ENCODE data around the gene DBN1. TPM values are rescaled to one million over a fixed set of nuclear protein-coding genes. Genes with fewer than 3 reads are reported as not detected.

The DBN1 gene
- polyA plus RNA-seq, 1 of the 3 experiments (the other 2 are of a cell fraction) = 244 TPM

DNA sequence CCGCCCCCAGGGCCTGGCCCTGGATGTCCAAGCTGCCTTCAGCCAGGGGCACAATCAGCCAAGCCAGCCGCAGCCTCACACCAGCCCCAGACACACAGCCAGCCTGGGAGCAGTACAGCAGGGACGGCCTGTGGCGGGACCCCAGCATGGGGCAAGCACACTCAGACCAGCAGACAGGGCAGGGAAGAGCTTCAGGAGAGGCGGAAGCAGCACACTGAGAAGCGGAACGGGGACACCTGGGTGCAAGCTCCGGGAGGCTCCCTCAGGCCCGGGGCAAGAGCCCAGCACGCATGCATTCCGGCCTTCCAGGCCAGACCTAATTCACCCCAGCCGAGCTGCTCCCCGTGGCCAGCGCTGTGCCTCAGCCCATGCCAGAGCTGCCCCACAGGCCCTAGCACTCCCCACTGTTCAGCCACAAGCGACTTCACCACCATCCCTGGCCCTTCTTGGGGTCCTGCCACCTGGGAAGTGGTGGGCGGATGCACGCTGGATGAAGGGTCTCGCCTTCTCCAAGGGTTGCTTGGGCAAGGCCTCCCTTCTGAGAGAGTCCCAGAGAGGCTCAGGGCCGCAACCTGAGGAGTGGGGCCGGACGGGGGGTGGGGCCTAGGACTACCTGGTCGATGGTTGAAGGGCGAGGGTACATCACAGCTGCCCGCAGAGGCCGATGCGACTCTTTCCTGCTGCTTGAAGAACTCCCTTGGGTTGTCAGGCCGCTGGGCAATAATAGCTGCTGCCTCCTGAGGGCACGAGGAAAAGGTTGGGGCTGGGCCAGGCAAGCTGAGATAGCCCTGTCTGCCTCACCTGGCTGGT, 13.4 kb downstream of the DBN1 start:
- no peak overlapping the region for H3K4me3 ChIP-seq (ENCODE audit: low read depth in 2 of 2, low read length in 1 of 2)
- H3K9me3 ChIP-seq = no peaks in the 10 kb centered on the region
- TF ChIP-seq, protein P1, sequence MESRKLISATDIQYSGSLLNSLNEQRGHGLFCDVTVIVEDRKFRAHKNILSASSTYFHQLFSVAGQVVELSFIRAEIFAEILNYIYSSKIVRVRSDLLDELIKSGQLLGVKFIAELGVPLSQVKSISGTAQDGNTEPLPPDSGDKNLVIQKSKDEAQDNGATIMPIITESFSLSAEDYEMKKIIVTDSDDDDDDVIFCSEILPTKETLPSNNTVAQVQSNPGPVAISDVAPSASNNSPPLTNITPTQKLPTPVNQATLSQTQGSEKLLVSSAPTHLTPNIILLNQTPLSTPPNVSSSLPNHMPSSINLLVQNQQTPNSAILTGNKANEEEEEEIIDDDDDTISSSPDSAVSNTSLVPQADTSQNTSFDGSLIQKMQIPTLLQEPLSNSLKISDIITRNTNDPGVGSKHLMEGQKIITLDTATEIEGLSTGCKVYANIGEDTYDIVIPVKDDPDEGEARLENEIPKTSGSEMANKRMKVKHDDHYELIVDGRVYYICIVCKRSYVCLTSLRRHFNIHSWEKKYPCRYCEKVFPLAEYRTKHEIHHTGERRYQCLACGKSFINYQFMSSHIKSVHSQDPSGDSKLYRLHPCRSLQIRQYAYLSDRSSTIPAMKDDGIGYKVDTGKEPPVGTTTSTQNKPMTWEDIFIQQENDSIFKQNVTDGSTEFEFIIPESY (IDR thresholded peaks at IDR 0.05; ENCODE audit: borderline replicate concordance, low read depth) = no peak
- TF ChIP-seq NFIC (IDR thresholded peaks at IDR 0.05; ENCODE audit: borderline replicate concordance) (no peak), EP300 (IDR thresholded peaks at IDR 0.05; ENCODE audit: borderline replicate concordance in 1 of 2, low read depth in 1 of 2, low read length in 1 of 2) (no peak), MXI1 (IDR thresholded peaks at IDR 0.05; ENCODE audit: low read depth, low read length) (no peak), SIN3A (IDR thresholded peaks at IDR 0.05; ENCODE audit: borderline replicate concordance, low read depth, low read length) (no peak), MEF2A (IDR thresholded peaks at IDR 0.05; ENCODE audit: borderline replicate concordance, low read depth) (no peak), NRF1 (IDR thresholded peaks at IDR 0.05; ENCODE audit: low read depth, low read length) (no peak), YY1 (IDR thresholded peaks at IDR 0.05; ENCODE audit: low read depth) (no peak), TCF12 (IDR thresholded peaks at IDR 0.05) (no peak)
- TF ChIP-seq, protein P2, sequence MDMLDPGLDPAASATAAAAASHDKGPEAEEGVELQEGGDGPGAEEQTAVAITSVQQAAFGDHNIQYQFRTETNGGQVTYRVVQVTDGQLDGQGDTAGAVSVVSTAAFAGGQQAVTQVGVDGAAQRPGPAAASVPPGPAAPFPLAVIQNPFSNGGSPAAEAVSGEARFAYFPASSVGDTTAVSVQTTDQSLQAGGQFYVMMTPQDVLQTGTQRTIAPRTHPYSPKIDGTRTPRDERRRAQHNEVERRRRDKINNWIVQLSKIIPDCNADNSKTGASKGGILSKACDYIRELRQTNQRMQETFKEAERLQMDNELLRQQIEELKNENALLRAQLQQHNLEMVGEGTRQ (IDR thresholded peaks at IDR 0.05; ENCODE audit: borderline replicate concordance, low read depth, low read length) = no peak
- TF ChIP-seq, protein P3, sequence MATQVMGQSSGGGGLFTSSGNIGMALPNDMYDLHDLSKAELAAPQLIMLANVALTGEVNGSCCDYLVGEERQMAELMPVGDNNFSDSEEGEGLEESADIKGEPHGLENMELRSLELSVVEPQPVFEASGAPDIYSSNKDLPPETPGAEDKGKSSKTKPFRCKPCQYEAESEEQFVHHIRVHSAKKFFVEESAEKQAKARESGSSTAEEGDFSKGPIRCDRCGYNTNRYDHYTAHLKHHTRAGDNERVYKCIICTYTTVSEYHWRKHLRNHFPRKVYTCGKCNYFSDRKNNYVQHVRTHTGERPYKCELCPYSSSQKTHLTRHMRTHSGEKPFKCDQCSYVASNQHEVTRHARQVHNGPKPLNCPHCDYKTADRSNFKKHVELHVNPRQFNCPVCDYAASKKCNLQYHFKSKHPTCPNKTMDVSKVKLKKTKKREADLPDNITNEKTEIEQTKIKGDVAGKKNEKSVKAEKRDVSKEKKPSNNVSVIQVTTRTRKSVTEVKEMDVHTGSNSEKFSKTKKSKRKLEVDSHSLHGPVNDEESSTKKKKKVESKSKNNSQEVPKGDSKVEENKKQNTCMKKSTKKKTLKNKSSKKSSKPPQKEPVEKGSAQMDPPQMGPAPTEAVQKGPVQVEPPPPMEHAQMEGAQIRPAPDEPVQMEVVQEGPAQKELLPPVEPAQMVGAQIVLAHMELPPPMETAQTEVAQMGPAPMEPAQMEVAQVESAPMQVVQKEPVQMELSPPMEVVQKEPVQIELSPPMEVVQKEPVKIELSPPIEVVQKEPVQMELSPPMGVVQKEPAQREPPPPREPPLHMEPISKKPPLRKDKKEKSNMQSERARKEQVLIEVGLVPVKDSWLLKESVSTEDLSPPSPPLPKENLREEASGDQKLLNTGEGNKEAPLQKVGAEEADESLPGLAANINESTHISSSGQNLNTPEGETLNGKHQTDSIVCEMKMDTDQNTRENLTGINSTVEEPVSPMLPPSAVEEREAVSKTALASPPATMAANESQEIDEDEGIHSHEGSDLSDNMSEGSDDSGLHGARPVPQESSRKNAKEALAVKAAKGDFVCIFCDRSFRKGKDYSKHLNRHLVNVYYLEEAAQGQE (IDR thresholded peaks at IDR 0.05; ENCODE audit: low read depth, low read length) = no peak
- H3K36me3 ChIP-seq (replicated peaks in 1 of 2; ENCODE audit: control insufficient read depth in 1 of 2, insufficient read depth in 2 of 2, low read length in 1 of 2) = peaks cover 33 to 58% of the 10 kb centered on the region in 2 experiments
- no peaks in the 10 kb centered on the region for H3K9me2 ChIP-seq
- peaks cover 48% of the 10 kb centered on the region for H3F3A ChIP-seq (replicated peaks; ENCODE audit: insufficient read depth)
- H3K4me1 ChIP-seq (ENCODE audit: control insufficient read depth in 1 of 2, insufficient read depth in 2 of 2, low read depth in 1 of 2, low read length in 1 of 2) = peaks cover 5 to 50% of the 10 kb centered on the region in 2 experiments
- peaks cover 5% of the 10 kb centered on the region; the same call in 1 of the 2 replicates for H3K79me2 ChIP-seq (ENCODE audit: insufficient read depth)
- CTCF ChIA-PET = interaction anchor here (1.0 to 10.2 kb wide), 5 partner anchors 14 to 55 kb away, joined by 3 to 375 read pairs (median 42); partner anchors contain the start of genes DBN1, F12 and PFN3
- peaks cover 55% of the 10 kb centered on the region for H4K20me1 ChIP-seq (ENCODE audit: insufficient read depth)
- POLR2A ChIA-PET = interaction anchor here (0.7 to 4.6 kb wide), 4 partner anchors 9 to 56 kb away, joined by 4 to 43 read pairs (median 8); no protein-coding TSS in a partner anchor
- no peak for DNase-seq
- no peak overlapping the region for H3K4me2 ChIP-seq
- H3K27me3 ChIP-seq (ENCODE audit: insufficient read depth) = no peaks in the 10 kb centered on the region
- whole genome bisulfite sequencing (ENCODE audit: low lambda C conversion rate) = 78% methylated on average over 3 of the region's 28 CpGs
- no peak overlapping the region for H2AFZ ChIP-seq (ENCODE audit: low read depth)
- no peak overlapping the region for H3K9ac ChIP-seq
- peak overlapping the region in 1 of 2 experiments; percentile 56; a peak in 2 of 4 replicates for H3K27ac ChIP-seq (ENCODE audit: low read depth in 2 of 2, low read length in 1 of 2)

Data from SK-N-SH (cell line).